Kidney epithelial cell (primary cell): ENCODE results near the gene CHST11. TPM values are rescaled to one million over a fixed set of nuclear protein-coding genes. Genes with fewer than 3 reads are reported as not detected.

ENCODE experiments used
- DNase-seq: peaks from one replicate; pipeline ENCODE4 v3.0.0-alpha.2; 2010; ENCODE audit warnings: low read depth
- H3K27me3 ChIP-seq: 2 replicates; pipeline ENCODE4 v1.6.0; 2011; ENCODE audit warnings: low read length; ENCODE audit not compliant: control insufficient read depth, insufficient read depth
- H3K36me3 ChIP-seq: 2 replicates; pipeline ENCODE4 v1.5.1; 2011; ENCODE audit warnings: low read length; ENCODE audit not compliant: control insufficient read depth, insufficient read depth
- H3K4me3 ChIP-seq: 2 replicates; pipeline ENCODE4 v1.5.1; 2011; ENCODE audit warnings: low read depth, mild to moderate bottlenecking, control low read depth, low read length
- CTCF ChIP-seq: IDR thresholded peaks from 2 replicates; pipeline ENCODE4 v1.5.1; 2011; ENCODE audit warnings: mild to moderate bottlenecking, moderate library complexity, low read length, control low read depth, inconsistent platforms; ENCODE audit not compliant: insufficient read depth, poor library complexity, severe bottlenecking
- total RNA-seq: library from RNA; depleted of rRNA; stranded (reverse); fragments of >200 nt; gene quantifications from 2 replicates; pipeline ENCODE4 v1.2.3, GENCODE V29; 2015

Gene CHST11
- total RNA-seq, 1 donor from 2014 or later, result 32.6 TPM

GRCh38 chr12:104656383-104656782 lies 199.6 kb downstream of the CHST11 start:
- Histone ChIP-seq H3K4me3 (no peak overlapping the region), H3K36me3 (no peaks in the 10 kb centered on the region), H3K27me3 (no peaks in the 10 kb centered on the region)
- DNase-seq, result no peak
- no peak for TF ChIP-seq CTCF

GRCh38 chr12:104656921-104657320 lies 200.2 kb downstream of the CHST11 start:
- Histone ChIP-seq H3K36me3 (no peaks in the 10 kb centered on the region), H3K4me3 (no peak overlapping the region), H3K27me3 (no peaks in the 10 kb centered on the region)
- DNase-seq, result no peak
- TF ChIP-seq CTCF, result no peak

- no peaks in the 10 kb centered on the region for H3K36me3 ChIP-seq
- TF ChIP-seq CTCF, result no peak
- no peak overlapping the region for H3K4me3 ChIP-seq
- no peak for DNase-seq
- no peaks in the 10 kb centered on the region for H3K27me3 ChIP-seq
Measured at GRCh38 chr12:104657726-104658484, 201.2 kb downstream of the CHST11 start.

- TF ChIP-seq CTCF, result no peak
- Histone ChIP-seq H3K27me3 (no peaks in the 10 kb centered on the region), H3K4me3 (no peak overlapping the region), H3K36me3 (no peaks in the 10 kb centered on the region)
- no peak for DNase-seq
Measured at GRCh38 chr12:104659058-104659457, 202.3 kb downstream of the CHST11 start.

- TF ChIP-seq CTCF, result no peak
- no peaks in the 10 kb centered on the region for H3K27me3 ChIP-seq
- no peaks in the 10 kb centered on the region for H3K36me3 ChIP-seq
- no peak overlapping the region for H3K4me3 ChIP-seq
- no peak for DNase-seq
Measured at GRCh38 chr12:104662203-104662602, 205.5 kb downstream of the CHST11 start.

- no peak for TF ChIP-seq CTCF
- no peak for DNase-seq
- Histone ChIP-seq H3K36me3 (no peaks in the 10 kb centered on the region), H3K4me3 (no peak overlapping the region), H3K27me3 (no peaks in the 10 kb centered on the region)
Measured at GRCh38 chr12:104662908-104663307, 206.2 kb downstream of the CHST11 start.
